Muscle layer of duodenum (tissue), 2 donors: ENCODE measurements around the gene RCN1.

ENCODE experiments used
- H3K27ac ChIP-seq: one replicate; pipeline ENCODE4 v1.7.0; 2013; ENCODE audit warnings: mild to moderate bottlenecking, low read length
- H3K27me3 ChIP-seq: one replicate; pipeline ENCODE4 v1.7.0; 2013; ENCODE audit warnings: low read depth, mild to moderate bottlenecking, control low read depth, low read length
- H3K36me3 ChIP-seq, 2 donors: one replicate each; pipeline ENCODE4 v1.7.0; 2013; ENCODE audit warnings: low read length in 2 of 2, control low read depth in 1 of 2, mild to moderate bottlenecking in 1 of 2; ENCODE audit not compliant: insufficient read depth in 2 of 2, control insufficient read depth in 1 of 2
- H3K4me1 ChIP-seq, 2 donors: one replicate each; pipeline ENCODE4 v1.7.0; 2013; ENCODE audit warnings: low read length in 2 of 2, mild to moderate bottlenecking in 2 of 2, control low read depth in 1 of 2, moderate library complexity in 1 of 2; ENCODE audit not compliant: insufficient read depth in 2 of 2, control insufficient read depth in 1 of 2
- H3K4me3 ChIP-seq, 2 donors: one replicate each; pipeline ENCODE4 v1.7.0; 2013; ENCODE audit warnings: low read length in 2 of 2, low read depth in 1 of 2, mild to moderate bottlenecking in 1 of 2
- H3K9me3 ChIP-seq, 2 donors: one replicate each; pipeline ENCODE4 v1.7.0; 2013; ENCODE audit warnings: low read length in 2 of 2, control low read depth in 1 of 2, mild to moderate bottlenecking in 1 of 2; ENCODE audit not compliant: control insufficient read depth in 1 of 2
- donor health status: healthy.

RCN1 gene

GRCh38 chr11:32141745-32142546, 51.1 kb downstream of the RCN1 start:
- Histone ChIP-seq H3K27me3 (no peaks in the 10 kb centered on the region), H3K4me3 (no peak overlapping the region), H3K27ac (no peak overlapping the region), H3K9me3 (no peaks in the 10 kb centered on the region), H3K4me1 (no peaks in the 10 kb centered on the region), H3K36me3 (no peaks in the 10 kb centered on the region)

GRCh38 chr11:32143378-32143777, 52.5 kb downstream of the RCN1 start:
- H3K27ac ChIP-seq = no peak overlapping the region
- no peaks in the 10 kb centered on the region for H3K9me3 ChIP-seq
- no peaks in the 10 kb centered on the region for H3K36me3 ChIP-seq
- no peak overlapping the region for H3K4me3 ChIP-seq
- H3K4me1 ChIP-seq = no peaks in the 10 kb centered on the region
- H3K27me3 ChIP-seq = no peaks in the 10 kb centered on the region

- no peak overlapping the region for H3K4me3 ChIP-seq
- no peaks in the 10 kb centered on the region for H3K4me1 ChIP-seq
- H3K36me3 ChIP-seq = no peaks in the 10 kb centered on the region
- H3K27me3 ChIP-seq = no peaks in the 10 kb centered on the region
- H3K9me3 ChIP-seq = no peaks in the 10 kb centered on the region
- H3K27ac ChIP-seq = no peak overlapping the region
Observed at GRCh38 chr11:32145282-32145681, 54.4 kb downstream of the RCN1 start.

GRCh38 chr11:32148895-32149294, 58.0 kb downstream of the RCN1 start:
- no peak overlapping the region for H3K4me3 ChIP-seq
- H3K27me3 ChIP-seq = no peaks in the 10 kb centered on the region
- H3K9me3 ChIP-seq = no peaks in the 10 kb centered on the region
- no peaks in the 10 kb centered on the region for H3K4me1 ChIP-seq
- no peak overlapping the region for H3K27ac ChIP-seq
- no peaks in the 10 kb centered on the region for H3K36me3 ChIP-seq

GRCh38 chr11:32149748-32150147, 58.9 kb downstream of the RCN1 start:
- Histone ChIP-seq H3K4me3 (no peak overlapping the region), H3K27me3 (no peaks in the 10 kb centered on the region), H3K4me1 (no peaks in the 10 kb centered on the region), H3K27ac (no peak overlapping the region), H3K36me3 (no peaks in the 10 kb centered on the region), H3K9me3 (no peaks in the 10 kb centered on the region)

GRCh38 chr11:32151027-32151426, 60.2 kb downstream of the RCN1 start:
- H3K27ac ChIP-seq = no peak overlapping the region
- H3K4me1 ChIP-seq = no peaks in the 10 kb centered on the region
- H3K27me3 ChIP-seq = no peaks in the 10 kb centered on the region
- H3K9me3 ChIP-seq = no peaks in the 10 kb centered on the region
- no peaks in the 10 kb centered on the region for H3K36me3 ChIP-seq
- H3K4me3 ChIP-seq = no peak overlapping the region

GRCh38 chr11:32152216-32152615, 61.3 kb downstream of the RCN1 start:
- H3K36me3 ChIP-seq = no peaks in the 10 kb centered on the region
- no peaks in the 10 kb centered on the region for H3K9me3 ChIP-seq
- no peaks in the 10 kb centered on the region for H3K27me3 ChIP-seq
- no peak overlapping the region for H3K27ac ChIP-seq
- no peaks in the 10 kb centered on the region for H3K4me1 ChIP-seq
- H3K4me3 ChIP-seq = no peak overlapping the region

- Histone ChIP-seq H3K9me3 (no peaks in the 10 kb centered on the region), H3K36me3 (no peaks in the 10 kb centered on the region), H3K27ac (no peak overlapping the region), H3K4me1 (no peaks in the 10 kb centered on the region), H3K4me3 (no peak overlapping the region), H3K27me3 (no peaks in the 10 kb centered on the region)
Observed at GRCh38 chr11:32152821-32153220, 61.9 kb downstream of the RCN1 start.

- Histone ChIP-seq H3K4me1 (no peaks in the 10 kb centered on the region), H3K36me3 (no peaks in the 10 kb centered on the region), H3K27me3 (peaks cover 4% of the 10 kb centered on the region), H3K9me3 (no peaks in the 10 kb centered on the region), H3K27ac (no peak overlapping the region), H3K4me3 (no peak overlapping the region)
Observed at GRCh38 chr11:32153747-32154146, 62.9 kb downstream of the RCN1 start.

GRCh38 chr11:32154275-32154674, 63.4 kb downstream of the RCN1 start:
- H3K4me1 ChIP-seq = no peaks in the 10 kb centered on the region
- no peaks in the 10 kb centered on the region for H3K36me3 ChIP-seq
- no peak overlapping the region for H3K27ac ChIP-seq
- peaks cover 5% of the 10 kb centered on the region for H3K27me3 ChIP-seq
- no peak overlapping the region for H3K4me3 ChIP-seq
- H3K9me3 ChIP-seq = no peaks in the 10 kb centered on the region
